Renal cortex interstitium (tissue), 11 donors: ENCODE measurements around the gene TRABD2B. TPM values are rescaled to one million over a fixed set of nuclear protein-coding genes. Genes with fewer than 3 reads are reported as not detected.

Experiments
- DNase-seq, 11 donors: peaks; one replicate each; pipeline ENCODE4 v3.0.0-alpha.2; 2013; ENCODE audit warnings: low read depth in 9 of 11, low spot score in 4 of 11; ENCODE audit errors: extremely low read depth in 1 of 11
- polyA plus RNA-seq, 3 donors: library from polyadenylated mRNA; unstranded; fragments of 120-200 nt; gene quantifications; one replicate each; pipeline ENCODE4 v1.2.1, GENCODE V29; 2013; ENCODE audit not compliant: insufficient read length in 3 of 3

Gene TRABD2B
- polyA plus RNA-seq, 3 donors: 18.7 to 28.0 (median 27.9) TPM

- no peak for DNase-seq
These were observed 231.3 kb downstream of the TRABD2B start for GRCh38 chr1:47765742-47766485.

- no peak for DNase-seq
These were observed 231.9 kb downstream of the TRABD2B start for GRCh38 chr1:47765236-47765635.

- no peak for DNase-seq
These were observed 232.6 kb downstream of the TRABD2B start for GRCh38 chr1:47764461-47765046.

DNA sequence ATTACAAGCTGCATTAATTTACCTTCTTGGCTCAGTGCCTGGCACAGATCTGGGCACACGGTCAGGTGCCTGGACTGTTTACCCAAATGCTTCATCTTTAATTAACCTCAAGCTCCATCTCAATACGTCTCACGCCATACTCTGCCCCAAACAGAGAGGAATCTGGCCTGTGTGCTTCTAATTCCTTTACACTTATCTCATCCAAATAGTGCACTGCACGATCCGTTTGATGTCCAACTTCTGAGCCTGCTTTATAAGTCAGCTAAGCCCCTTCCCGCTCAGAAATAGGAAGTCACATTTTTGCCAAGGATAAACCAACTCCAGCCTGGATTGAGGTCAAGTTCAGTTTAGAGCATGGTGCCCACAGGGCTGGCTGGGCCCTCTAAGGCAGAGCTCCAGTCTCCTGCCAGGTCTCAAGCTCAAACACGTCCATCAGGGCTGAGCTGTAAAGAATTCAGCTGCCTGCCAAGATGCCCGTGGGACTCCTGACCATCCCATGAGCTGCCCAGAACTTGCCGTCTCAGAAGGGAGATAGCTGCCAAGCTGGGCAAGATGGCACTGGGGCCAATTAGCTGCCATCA lies 233.5 kb downstream of the TRABD2B start:
- no peak for DNase-seq

DNA sequence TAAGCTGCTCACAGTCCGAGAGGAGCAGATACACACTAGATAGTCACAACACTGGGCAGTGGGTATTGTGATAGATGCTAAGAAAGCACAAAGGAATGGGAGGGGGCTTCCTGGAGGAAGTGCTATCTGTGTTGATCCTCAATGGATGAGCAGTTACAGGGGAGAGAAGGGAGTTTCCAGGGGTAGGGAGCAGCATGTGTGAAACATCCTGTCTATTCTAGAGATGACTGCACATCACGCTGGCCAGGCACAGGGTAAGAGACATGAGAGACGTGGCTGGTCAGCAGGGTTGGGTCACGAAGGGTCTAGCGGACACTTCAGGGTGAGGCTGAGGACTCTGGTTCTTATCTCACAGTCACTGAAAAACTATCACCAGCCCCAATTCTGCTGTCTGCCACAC lies 235.2 kb downstream of the TRABD2B start:
- DNase-seq: no peak

DNA sequence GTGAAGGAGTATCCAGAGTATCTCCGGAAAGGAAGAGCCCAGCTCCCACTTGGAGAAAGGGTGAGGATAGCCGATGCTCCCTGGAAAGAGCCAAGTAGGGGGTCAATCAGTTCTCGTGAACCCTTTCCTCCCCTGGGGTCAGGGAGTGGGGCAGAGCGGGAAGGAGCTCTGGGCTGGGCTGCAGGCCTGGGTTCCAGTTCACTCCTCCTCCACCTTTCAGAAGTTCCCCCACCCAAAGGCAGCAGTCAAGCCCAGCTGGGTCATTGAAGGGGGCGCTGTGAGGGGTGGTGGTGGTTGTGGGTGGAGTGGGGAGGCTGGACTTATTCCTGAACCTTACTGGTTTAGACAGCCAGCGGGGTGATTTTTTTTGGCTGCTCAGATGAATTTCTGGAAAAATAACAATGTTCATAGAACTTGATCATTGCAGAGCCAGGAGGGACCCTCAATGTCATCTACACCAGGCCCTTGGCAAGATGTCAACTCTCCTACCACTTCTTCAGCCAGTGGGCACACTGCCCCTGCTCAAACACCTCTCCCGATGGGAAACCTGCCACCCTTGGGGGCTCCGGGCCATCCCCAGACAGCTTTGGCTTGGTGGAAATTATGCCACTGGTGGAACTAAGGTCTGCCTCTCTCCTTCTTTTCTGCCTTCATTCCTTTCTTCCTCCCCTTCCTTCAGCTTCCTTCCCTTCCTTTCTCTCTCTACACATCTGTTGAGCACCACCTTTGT lies 235.8 kb downstream of the TRABD2B start:
- no peak for DNase-seq

DNA sequence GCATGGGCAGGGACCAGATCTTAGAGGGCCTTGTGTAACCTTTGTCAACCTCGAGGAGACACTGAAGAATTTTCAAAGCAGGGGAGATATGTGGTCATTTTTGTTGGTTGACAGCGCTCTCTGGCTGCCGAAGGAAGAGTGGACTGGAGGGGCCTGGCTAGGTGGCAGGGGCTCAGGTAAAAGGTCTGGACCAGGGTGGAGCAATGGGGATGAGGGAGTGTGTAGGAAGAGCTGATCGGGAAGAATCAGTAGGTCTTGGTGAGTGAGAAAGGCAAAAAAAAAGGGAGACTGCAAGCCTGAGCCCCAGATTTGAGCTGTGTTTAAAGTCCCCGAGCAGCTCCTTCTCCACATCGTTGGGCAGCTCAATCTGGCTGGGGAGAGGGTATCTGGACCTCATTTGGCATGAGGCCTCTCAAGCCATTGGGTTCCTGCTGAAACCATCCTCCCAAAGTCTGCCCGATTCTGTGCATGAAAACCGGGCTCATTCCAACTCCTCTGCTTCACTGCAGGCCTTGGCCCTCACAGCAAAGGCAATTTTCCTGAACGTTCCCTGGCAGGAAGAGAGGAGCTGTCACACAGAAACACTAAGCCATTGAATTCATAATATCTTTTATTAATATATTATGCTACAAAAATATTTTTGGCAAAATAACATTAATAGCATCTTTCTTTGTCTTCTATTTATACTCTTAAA lies 237.1 kb downstream of the TRABD2B start:
- no peak for DNase-seq

- DNase-seq: no peak
These were observed 237.8 kb downstream of the TRABD2B start for GRCh38 chr1:47759251-47759935.

- DNase-seq: no peak
These were observed 238.6 kb downstream of the TRABD2B start for GRCh38 chr1:47758341-47759250.

DNA sequence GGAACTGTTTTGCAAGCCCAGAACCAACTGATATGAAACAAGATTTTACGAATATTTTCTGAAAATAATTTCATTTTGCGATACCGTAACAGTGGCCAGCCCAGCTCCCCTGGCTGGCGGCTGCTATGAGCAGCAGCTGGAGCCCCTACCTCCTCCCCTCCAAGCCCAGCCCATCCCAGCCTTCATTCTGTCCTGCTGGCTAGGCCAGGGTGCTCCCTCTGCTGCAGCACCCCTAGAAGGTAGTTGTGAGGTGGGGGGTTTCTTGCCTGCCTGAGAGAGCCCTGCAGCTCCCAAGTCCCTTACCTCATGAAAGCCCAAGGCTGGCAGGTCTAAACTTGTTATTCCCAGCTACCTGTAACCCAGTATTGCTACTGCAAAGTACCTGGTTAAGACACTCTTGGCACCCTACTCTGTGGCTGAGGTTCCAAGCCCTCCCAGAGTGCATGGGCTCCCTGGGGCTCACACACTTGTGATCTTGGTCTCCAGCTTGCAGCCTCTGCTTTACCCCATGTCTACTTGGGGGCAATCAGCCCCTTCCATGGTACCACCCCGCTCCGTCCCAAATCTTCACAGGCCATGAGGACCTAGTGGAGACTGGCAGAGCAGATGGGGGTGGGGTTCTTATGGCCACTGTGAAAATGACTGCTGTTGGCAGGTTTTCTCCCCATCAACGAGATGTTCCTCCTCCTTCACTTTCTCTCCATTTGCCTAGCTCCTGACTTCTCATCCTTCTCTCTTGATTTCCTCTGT lies 239.8 kb downstream of the TRABD2B start:
- no peak for DNase-seq

GRCh38 chr1:47756411-47756810 lies 240.8 kb downstream of the TRABD2B start:
- no peak for DNase-seq

DNA sequence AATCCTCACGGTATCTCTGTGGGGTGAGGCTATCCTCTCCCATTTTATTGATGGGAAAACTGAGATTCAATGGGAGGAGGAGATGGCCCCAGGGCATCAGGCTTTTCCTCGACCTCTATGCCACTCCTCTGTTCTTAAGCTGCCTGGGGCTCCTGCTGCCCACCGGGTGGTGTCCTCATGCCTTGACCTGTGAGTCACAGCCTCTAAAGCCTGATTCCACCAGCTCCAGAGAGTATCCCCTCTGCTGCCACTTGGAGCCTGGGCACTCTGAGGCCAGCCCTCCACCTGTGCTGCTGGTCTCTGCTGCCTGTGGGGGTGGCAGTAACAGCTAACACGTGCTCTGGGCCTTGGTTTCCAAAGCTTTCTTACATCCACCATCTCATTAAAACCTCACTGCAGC lies 241.2 kb downstream of the TRABD2B start:
- DNase-seq: no peak

DNA sequence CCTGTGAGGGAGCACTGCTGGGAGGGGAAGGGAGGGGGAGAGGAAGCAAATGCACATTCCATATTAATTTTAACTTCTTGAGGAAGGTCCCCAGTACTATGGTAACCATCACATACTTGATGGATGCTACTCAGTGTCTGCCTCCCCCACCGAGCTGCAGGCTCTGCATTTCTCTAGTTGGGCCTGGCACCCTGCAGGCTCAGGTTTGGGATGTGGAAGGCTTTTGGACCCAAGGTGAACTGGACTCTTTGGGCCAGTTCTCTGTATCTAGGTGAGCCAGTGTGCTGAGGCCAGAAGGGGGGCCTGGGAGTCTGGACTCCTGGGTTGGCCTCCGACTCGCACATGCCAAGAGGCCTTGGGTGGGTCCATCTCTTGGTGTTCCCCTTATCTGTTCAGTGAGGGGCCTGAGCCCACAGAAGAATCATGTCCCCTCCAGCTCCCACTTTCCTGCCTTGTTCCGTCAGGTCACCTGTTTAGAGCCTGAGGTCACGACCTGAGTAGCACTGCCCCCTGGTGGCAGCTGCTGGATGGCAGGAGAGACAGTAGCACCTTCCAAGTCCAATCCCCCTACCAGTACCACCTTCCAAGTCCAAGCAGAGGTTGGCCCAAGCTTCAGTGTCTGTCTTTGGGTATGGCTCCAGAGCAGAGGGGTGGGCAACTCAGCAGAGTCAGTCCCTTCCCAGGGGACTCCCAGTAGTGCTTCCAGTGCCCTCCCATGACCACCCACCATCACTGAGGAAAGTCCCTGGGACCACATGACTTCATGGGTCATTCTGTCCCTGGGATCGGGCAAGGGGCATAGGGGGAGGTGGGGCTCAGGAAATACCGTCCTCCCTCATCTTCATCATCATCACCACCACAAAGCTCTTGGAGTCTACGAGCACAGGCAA lies 241.8 kb downstream of the TRABD2B start:
- no peak for DNase-seq

DNA sequence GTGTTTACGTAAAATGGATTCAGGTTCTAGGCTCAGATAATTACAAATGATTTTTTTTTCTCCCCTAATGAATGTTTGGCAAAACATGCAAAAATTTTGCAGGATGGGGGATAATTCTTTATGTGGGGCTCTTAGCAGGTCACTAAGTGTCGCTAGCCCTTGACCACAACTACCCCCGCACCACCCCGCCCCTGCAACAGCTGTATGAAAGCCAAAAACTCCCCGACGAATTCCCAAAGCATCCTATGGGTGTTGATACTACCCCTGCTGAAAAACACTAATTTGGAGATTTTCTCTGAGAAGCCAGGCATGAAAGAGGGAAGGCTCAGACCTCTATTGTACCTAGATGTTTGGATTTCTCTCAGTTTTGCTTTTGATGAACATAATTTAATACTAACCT lies 243.0 kb downstream of the TRABD2B start:
- DNase-seq: no peak

DNA sequence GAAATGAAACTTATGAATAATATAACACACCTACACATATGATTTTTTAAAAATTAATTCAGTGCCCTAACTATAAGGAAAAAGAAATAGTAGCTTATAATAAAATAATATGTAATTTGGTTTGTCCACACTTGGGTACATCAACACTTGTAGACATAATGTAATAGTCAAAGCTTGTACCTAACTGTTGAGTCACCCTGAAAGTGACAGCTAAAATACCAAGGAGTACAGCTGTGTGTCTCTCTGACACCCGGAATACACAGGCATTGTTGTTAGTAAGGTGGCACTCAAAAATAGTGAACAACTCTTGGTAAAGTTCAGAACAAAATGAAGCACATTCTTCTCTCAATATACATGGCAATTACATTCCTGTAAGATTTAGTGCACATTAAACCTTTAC lies 243.4 kb downstream of the TRABD2B start:
- DNase-seq: no peak

DNA sequence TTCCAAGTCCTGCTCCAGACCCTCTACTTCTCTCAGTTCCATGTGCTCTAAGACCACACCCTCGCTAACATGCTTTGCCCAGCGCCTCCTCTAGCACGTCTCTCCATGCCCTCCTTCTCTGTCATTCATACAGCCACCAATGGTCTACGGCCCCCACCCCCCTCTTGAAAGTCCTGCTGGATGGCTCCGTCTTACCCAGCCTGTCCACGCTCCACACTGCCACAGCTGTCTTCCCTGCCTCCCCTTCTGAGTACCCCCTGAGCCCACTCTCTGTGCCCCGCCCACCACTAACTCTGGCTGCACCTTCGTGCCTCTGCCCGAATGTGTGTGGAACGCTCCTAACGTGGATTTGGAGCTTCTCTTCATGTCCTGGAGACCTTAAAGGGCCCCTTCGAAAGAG lies 244.6 kb downstream of the TRABD2B start:
- DNase-seq: no peak
